Measurements from ENCODE around the gene HOPX.
A peak's percentile ranks its signal among the peaks of the same experiment; 100 is the strongest.
"Not testable (repeated sequence)": the region's sequence is repeated elsewhere in the genome, so short reads cannot be mapped to it uniquely, and the experiment has no call there.

The HOPX gene

DNA sequence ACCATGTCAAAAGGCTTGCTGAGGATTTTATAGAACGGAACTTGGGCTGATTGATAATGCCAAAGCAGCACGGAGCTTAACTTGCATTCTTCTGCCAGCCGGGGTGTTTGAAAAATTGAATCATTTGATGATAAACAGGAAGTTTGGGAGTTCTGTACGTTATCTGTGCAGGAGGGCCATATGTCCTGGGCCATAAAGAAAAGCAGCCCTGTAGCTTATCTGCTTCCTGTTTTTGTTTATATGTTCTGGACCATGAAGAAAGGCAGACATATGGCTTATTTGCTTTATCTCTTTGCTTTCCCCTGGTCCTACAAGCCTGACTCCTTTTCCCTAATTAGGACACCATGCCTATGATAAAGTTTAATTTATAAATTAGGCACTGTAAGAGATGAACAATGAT lies 62.4 kb downstream of the HOPX start:
- DNase-seq, result no peak
- no peak for ATAC-seq (replicated peaks)
- Mint-ChIP-seq H3K36me3 (peaks cover 2 to 5% of the 10 kb centered on the region in 2 donors), H3K4me1 (peaks cover 9 to 10% of the 10 kb centered on the region in 2 donors), H3K27ac (no peak overlapping the region), H3K27me3 (peaks cover 3 to 5% of the 10 kb centered on the region in 2 donors), H3K9me3 (peaks cover 3 to 6% of the 10 kb centered on the region in 2 donors), H3K4me3 (no peak overlapping the region)

DNA sequence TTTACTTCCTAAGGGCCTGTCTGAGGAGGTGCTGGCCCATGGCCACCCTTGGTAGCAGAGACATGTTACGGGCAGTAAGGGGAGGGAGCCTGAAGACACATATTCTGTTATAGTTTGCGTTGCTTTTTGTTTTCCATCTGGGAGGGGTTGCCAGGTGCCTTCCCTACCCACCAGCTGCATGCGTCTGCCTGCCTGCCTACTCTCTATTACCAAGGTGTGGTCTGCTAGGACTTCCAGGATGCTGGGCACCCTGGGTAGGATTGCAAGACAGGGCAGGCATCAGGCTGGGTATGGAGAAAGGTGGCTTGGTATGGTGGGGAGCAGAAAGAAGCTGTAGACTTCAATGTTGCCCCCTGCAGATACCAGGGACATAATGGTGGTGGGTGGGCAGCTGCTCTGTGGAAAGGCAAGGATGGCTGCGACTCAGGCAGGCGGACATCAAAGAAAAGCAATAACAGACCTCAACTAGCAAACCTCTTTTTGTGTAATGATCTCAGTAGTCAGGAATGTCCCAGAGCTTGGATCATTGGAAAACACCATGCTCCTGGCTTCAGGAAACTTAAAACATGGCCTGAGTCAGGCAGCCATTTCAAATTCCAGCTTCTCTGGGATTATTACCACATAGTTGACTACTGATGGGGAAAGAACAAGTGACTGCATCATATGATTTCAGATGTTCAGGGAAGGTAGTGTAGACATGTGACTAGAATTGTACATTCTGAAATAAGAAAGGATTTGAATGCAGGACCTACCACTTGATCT lies 67.8 kb downstream of the HOPX start:
- ATAC-seq (replicated peaks) (no peak), DNase-seq (no peak)
- no peak overlapping the region for H3K4me3 Mint-ChIP-seq
- H3K27me3 Mint-ChIP-seq, result peaks cover 9 to 10% of the 10 kb centered on the region in 2 donors
- H3K9me3 Mint-ChIP-seq, result peaks cover under 1 to 3% of the 10 kb centered on the region in 2 donors
- H3K36me3 Mint-ChIP-seq, result peaks cover 2 to 3% of the 10 kb centered on the region in 2 donors
- no peak overlapping the region for H3K27ac Mint-ChIP-seq
- H3K4me1 Mint-ChIP-seq, result peaks cover 3 to 10% of the 10 kb centered on the region in 2 donors

GRCh38 chr4:56612282-56612681 lies 68.8 kb downstream of the HOPX start:
- Mint-ChIP-seq H3K27ac (no peak overlapping the region), H3K9me3 (peaks cover 0 to 4% of the 10 kb centered on the region in 2 donors), H3K36me3 (no peaks in the 10 kb centered on the region), H3K27me3 (peaks cover 5 to 6% of the 10 kb centered on the region in 2 donors), H3K4me3 (no peak overlapping the region), H3K4me1 (peaks cover 0 to 16% of the 10 kb centered on the region in 2 donors)
- ATAC-seq (replicated peaks) (no peak), DNase-seq (no peak)

- H3K4me1 Mint-ChIP-seq, result peaks cover 0 to 16% of the 10 kb centered on the region in 2 donors
- peaks cover 0 to 4% of the 10 kb centered on the region in 2 donors for H3K9me3 Mint-ChIP-seq
- no peaks in the 10 kb centered on the region for H3K36me3 Mint-ChIP-seq
- no peak for DNase-seq
- H3K4me3 Mint-ChIP-seq, result no peak overlapping the region
- ATAC-seq (replicated peaks), result no peak
- H3K27me3 Mint-ChIP-seq, result peaks cover 5 to 10% of the 10 kb centered on the region in 2 donors
- H3K27ac Mint-ChIP-seq, result no peak overlapping the region
Measured at GRCh38 chr4:56611501-56611900, 69.6 kb downstream of the HOPX start.

GRCh38 chr4:56610170-56610569 lies 70.9 kb downstream of the HOPX start:
- not testable (repeated sequence) for ATAC-seq (replicated peaks); H3K27ac Mint-ChIP-seq; DNase-seq; H3K4me3 Mint-ChIP-seq; H3K36me3 Mint-ChIP-seq; H3K9me3 Mint-ChIP-seq
- Mint-ChIP-seq H3K4me1 (peaks cover 0 to 16% of the 10 kb centered on the region in 2 donors), H3K27me3 (peaks cover 5 to 17% of the 10 kb centered on the region in 2 donors)

DNA sequence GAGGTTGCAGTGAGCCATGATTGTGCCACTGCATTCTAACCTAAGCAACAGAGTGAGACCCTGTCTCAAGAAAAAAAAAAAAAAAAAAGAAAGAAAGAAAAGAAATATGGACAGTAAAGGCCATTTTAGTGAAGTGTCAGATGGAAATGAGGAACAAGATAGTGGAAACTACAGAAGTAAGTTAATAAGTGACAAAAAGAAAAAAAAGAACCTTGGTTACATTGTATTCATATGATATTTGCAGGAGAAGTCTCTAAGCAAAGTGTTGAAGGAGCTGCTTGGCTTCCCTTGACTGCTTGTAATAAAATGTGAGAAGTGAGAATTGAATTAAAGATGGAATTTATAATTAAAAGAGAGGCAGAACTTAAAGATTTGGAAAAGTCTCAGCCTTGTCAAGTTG lies 73.2 kb downstream of the HOPX start:
- DNase-seq, result no peak
- Mint-ChIP-seq H3K4me1 (peaks cover 0 to 15% of the 10 kb centered on the region in 2 donors), H3K4me3 (no peak overlapping the region), H3K36me3 (no peaks in the 10 kb centered on the region), H3K27ac (no peak overlapping the region), H3K9me3 (peaks cover 0 to 4% of the 10 kb centered on the region in 2 donors), H3K27me3 (peaks cover 2 to 12% of the 10 kb centered on the region in 2 donors)
- ATAC-seq (replicated peaks), result peak; percentile 65 to 71

GRCh38 chr4:56606385-56606784 lies 74.7 kb downstream of the HOPX start:
- DNase-seq (no peak), ATAC-seq (replicated peaks) (no peak)
- Mint-ChIP-seq H3K36me3 (no peaks in the 10 kb centered on the region), H3K9me3 (peaks cover 0 to 4% of the 10 kb centered on the region in 2 donors), H3K4me3 (no peak overlapping the region), H3K27ac (no peak overlapping the region), H3K4me1 (peaks cover 0 to 8% of the 10 kb centered on the region in 2 donors), H3K27me3 (peaks cover 0 to 11% of the 10 kb centered on the region in 2 donors)

- not testable (repeated sequence) for H3K27ac Mint-ChIP-seq; H3K4me3 Mint-ChIP-seq; DNase-seq; H3K36me3 Mint-ChIP-seq; H3K9me3 Mint-ChIP-seq; H3K4me1 Mint-ChIP-seq; ATAC-seq (replicated peaks)
- H3K27me3 Mint-ChIP-seq, result peaks cover 0 to 11% of the 10 kb centered on the region in 2 donors
Measured at GRCh38 chr4:56605464-56605863, 75.6 kb downstream of the HOPX start.

GRCh38 chr4:56603297-56603696 lies 77.8 kb downstream of the HOPX start:
- peaks cover 5 to 11% of the 10 kb centered on the region in 2 donors for H3K27me3 Mint-ChIP-seq
- H3K9me3 Mint-ChIP-seq, result peaks cover 10 to 11% of the 10 kb centered on the region in 2 donors
- H3K4me1 Mint-ChIP-seq, result peaks cover 0 to 6% of the 10 kb centered on the region in 2 donors
- no peak for ATAC-seq (replicated peaks)
- H3K4me3 Mint-ChIP-seq, result no peak overlapping the region
- H3K27ac Mint-ChIP-seq, result no peak overlapping the region
- H3K36me3 Mint-ChIP-seq, result peaks cover 2 to 7% of the 10 kb centered on the region in 2 donors
- DNase-seq, result no peak
